OCI-LY7 (cell line): Measurements from ENCODE around the gene C1orf159.

Source experiments
- EZH2phosphoT487 ChIP-seq: fragments of 200-600 bp; sonication (generic); IDR thresholded peaks from 2 replicates; pipeline ENCODE4 v1.6.1; 2018; ENCODE audit warnings: low read depth, borderline replicate concordance, mild to moderate bottlenecking, mixed run types, antibody characterized with exemption, low read length, moderate library complexity, mixed read lengths
- TF ChIP-seq, protein P1 (sequence below): fragments of 200-600 bp; sonication (generic); conservative IDR thresholded peaks from 2 replicates; pipeline ENCODE4 v1.5.1; 2014; ENCODE audit warnings: mild to moderate bottlenecking, antibody characterized with exemption, low read length, moderate library complexity, mixed read lengths

- TF ChIP-seq, protein P1, sequence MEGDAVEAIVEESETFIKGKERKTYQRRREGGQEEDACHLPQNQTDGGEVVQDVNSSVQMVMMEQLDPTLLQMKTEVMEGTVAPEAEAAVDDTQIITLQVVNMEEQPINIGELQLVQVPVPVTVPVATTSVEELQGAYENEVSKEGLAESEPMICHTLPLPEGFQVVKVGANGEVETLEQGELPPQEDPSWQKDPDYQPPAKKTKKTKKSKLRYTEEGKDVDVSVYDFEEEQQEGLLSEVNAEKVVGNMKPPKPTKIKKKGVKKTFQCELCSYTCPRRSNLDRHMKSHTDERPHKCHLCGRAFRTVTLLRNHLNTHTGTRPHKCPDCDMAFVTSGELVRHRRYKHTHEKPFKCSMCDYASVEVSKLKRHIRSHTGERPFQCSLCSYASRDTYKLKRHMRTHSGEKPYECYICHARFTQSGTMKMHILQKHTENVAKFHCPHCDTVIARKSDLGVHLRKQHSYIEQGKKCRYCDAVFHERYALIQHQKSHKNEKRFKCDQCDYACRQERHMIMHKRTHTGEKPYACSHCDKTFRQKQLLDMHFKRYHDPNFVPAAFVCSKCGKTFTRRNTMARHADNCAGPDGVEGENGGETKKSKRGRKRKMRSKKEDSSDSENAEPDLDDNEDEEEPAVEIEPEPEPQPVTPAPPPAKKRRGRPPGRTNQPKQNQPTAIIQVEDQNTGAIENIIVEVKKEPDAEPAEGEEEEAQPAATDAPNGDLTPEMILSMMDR = no peak
- no peak for TF ChIP-seq EZH2phosphoT487
Measured at GRCh38 chr1:1085911-1086841, 29.7 kb downstream of the C1orf159 start.
